A549 treated with GW870086 at 1 μM for 4 hours (cell line): ENCODE results near the gene XRCC2. TPM values are rescaled to one million over a fixed set of nuclear protein-coding genes. Genes with fewer than 3 reads are reported as not detected.

Experiments
- total RNA-seq: library from RNA; stranded (reverse); fragments of 200-300 nt; extraction: Qiagen RNA extraction; gene quantifications from 5 replicates; pipeline ENCODE4 v1.2.3, GENCODE V29; 2022; ENCODE audit warnings: low read depth

Gene XRCC2
- 3.3 to 5.5 TPM (median 4.7 TPM) in 5 replicates for total RNA-seq

GRCh38 chr7:152675759-152676636 is at the start of gene XRCC2:
Gene XRCC2 (minus strand): TSS chr7:152676141. CDS start chr7:152676079, 62 bp downstream.

Other genes starting within 250 kb of the XRCC2 start
- gene KMT2C, start 240.1 kb downstream of the XRCC2 start, total RNA-seq: 4.7 to 8.2 TPM (median 7.5 TPM) in 5 replicates
- gene ACTR3B, start 83.6 kb upstream of the XRCC2 start, total RNA-seq: 8.0 to 12.7 TPM (median 10.4 TPM) in 5 replicates